MM.1S (cell line): ENCODE measurements around the gene ERGIC2.

Experiments used
- CTCF ChIP-seq: fragments of 300-600 bp; sonication (generic); IDR thresholded peaks from 2 replicates; pipeline ENCODE4 v1.5.1; 2016; ENCODE audit warnings: antibody characterized with exemption, low read length, mixed read lengths
- EZH2 ChIP-seq: fragments of 300-600 bp; sonication (generic); optimal IDR thresholded peaks from 2 replicates; pipeline ENCODE3; 2017; ENCODE audit warnings: low read depth, mild to moderate bottlenecking, antibody characterized with exemption, low read length, mixed read lengths
- EZH2phosphoT487 ChIP-seq: fragments of 300-600 bp; sonication (generic); IDR thresholded peaks from 2 replicates; pipeline ENCODE4 v1.6.1; 2018; ENCODE audit warnings: antibody characterized with exemption, low read length

GRCh38 chr12:29429999-29430715 is 49.2 kb upstream of the ERGIC2 start:
- no peak for TF ChIP-seq CTCF
- no peak for TF ChIP-seq EZH2
- no peak for TF ChIP-seq EZH2phosphoT487
